Adipocyte (in vitro differentiated cells): Measurements from ENCODE around the gene UBAP1.

ENCODE experiments used
- DNase-seq: peaks from one replicate; pipeline ENCODE4 v3.0.0-alpha.2; 2015; ENCODE audit warnings: low read depth
- H3K27me3 ChIP-seq: replicated peaks from 2 replicates; pipeline ENCODE4 v1.7.0; 2013; ENCODE audit warnings: mild to moderate bottlenecking, low read length, moderate library complexity; ENCODE audit not compliant: control insufficient read depth, insufficient read depth
- H3K36me3 ChIP-seq: 2 replicates; pipeline ENCODE4 v1.7.0; 2013; ENCODE audit warnings: low read length, mild to moderate bottlenecking, moderate library complexity; ENCODE audit not compliant: control insufficient read depth, insufficient read depth, severe bottlenecking
- H3K4me1 ChIP-seq: 2 replicates; pipeline ENCODE4 v1.7.0; 2013; ENCODE audit warnings: mild to moderate bottlenecking, low read length, moderate library complexity; ENCODE audit not compliant: control insufficient read depth, insufficient read depth
- H3K4me3 ChIP-seq: 2 replicates; pipeline ENCODE4 v1.7.0; 2013; ENCODE audit warnings: mild to moderate bottlenecking, low read length, moderate library complexity
- H3K9ac ChIP-seq: 2 replicates; pipeline ENCODE4 v1.7.0; 2013; ENCODE audit warnings: mild to moderate bottlenecking, low read length, moderate library complexity
- H3K9me3 ChIP-seq: 2 replicates; pipeline ENCODE4 v1.7.0; 2013; ENCODE audit warnings: mild to moderate bottlenecking, low read length, moderate library complexity; ENCODE audit not compliant: control insufficient read depth

Gene UBAP1

GRCh38 chr9:34252670-34253459 lies 74.0 kb downstream of the UBAP1 start:
- Histone ChIP-seq H3K36me3 (peaks cover 43% of the 10 kb centered on the region), H3K27me3 (no peaks in the 10 kb centered on the region)
- DNase-seq = peak; percentile 83

GRCh38 chr9:34253460-34253837 lies 74.6 kb downstream of the UBAP1 start:
- Histone ChIP-seq H3K4me1 (peaks cover 63% of the 10 kb centered on the region), H3K9ac (peak overlapping the region; percentile 72), H3K27me3 (no peaks in the 10 kb centered on the region), H3K36me3 (peaks cover 37% of the 10 kb centered on the region), H3K9me3 (no peaks in the 10 kb centered on the region), H3K4me3 (no peak overlapping the region)
- peak; percentile 39 for DNase-seq

More at GRCh38 chr9:34252670-34253459, 74.0 kb downstream of the UBAP1 start:
- H3K4me1 ChIP-seq = peaks cover 65% of the 10 kb centered on the region
- peak overlapping the region; percentile 72 for H3K9ac ChIP-seq
- no peaks in the 10 kb centered on the region for H3K9me3 ChIP-seq
- peak overlapping the region; percentile 14 for H3K4me3 ChIP-seq

- Histone ChIP-seq H3K36me3 (peaks cover 28% of the 10 kb centered on the region), H3K4me1 (peaks cover 54% of the 10 kb centered on the region), H3K4me3 (no peak overlapping the region), H3K9ac (peak overlapping the region; percentile 72), H3K9me3 (no peaks in the 10 kb centered on the region), H3K27me3 (no peaks in the 10 kb centered on the region)
- peak; percentile 82 for DNase-seq
These were observed 75.5 kb downstream of the UBAP1 start for GRCh38 chr9:34254141-34254913.

GRCh38 chr9:34254966-34255825 lies 76.4 kb downstream of the UBAP1 start:
- peaks cover 19% of the 10 kb centered on the region for H3K36me3 ChIP-seq
- no peaks in the 10 kb centered on the region for H3K9me3 ChIP-seq
- no peak overlapping the region for H3K4me3 ChIP-seq
- peak; percentile 35 for DNase-seq
- H3K4me1 ChIP-seq = peaks cover 53% of the 10 kb centered on the region
- no peaks in the 10 kb centered on the region for H3K27me3 ChIP-seq
- peak overlapping the region; percentile 72 for H3K9ac ChIP-seq

GRCh38 chr9:34256104-34256503 lies 77.3 kb downstream of the UBAP1 start:
- no peak for DNase-seq
- H3K36me3 ChIP-seq = peaks cover 10% of the 10 kb centered on the region

GRCh38 chr9:34256987-34257585 lies 78.2 kb downstream of the UBAP1 start:
- no peak for DNase-seq
- Histone ChIP-seq H3K4me1 (peaks cover 42% of the 10 kb centered on the region), H3K36me3 (peaks cover 5% of the 10 kb centered on the region)

More at GRCh38 chr9:34256104-34256503, 77.3 kb downstream of the UBAP1 start:
- no peaks in the 10 kb centered on the region for H3K9me3 ChIP-seq
- no peak overlapping the region for H3K4me3 ChIP-seq
- H3K4me1 ChIP-seq = peaks cover 52% of the 10 kb centered on the region
- no peaks in the 10 kb centered on the region for H3K27me3 ChIP-seq
- no peak overlapping the region for H3K9ac ChIP-seq

GRCh38 chr9:34259315-34259714 lies 80.5 kb downstream of the UBAP1 start:
- Histone ChIP-seq H3K4me3 (no peak overlapping the region), H3K4me1 (peaks cover 20% of the 10 kb centered on the region), H3K9ac (no peak overlapping the region), H3K9me3 (no peaks in the 10 kb centered on the region), H3K36me3 (no peaks in the 10 kb centered on the region), H3K27me3 (no peaks in the 10 kb centered on the region)
- DNase-seq = no peak

More at GRCh38 chr9:34256987-34257585, 78.2 kb downstream of the UBAP1 start:
- no peak overlapping the region for H3K4me3 ChIP-seq
- H3K9ac ChIP-seq = no peak overlapping the region
- no peaks in the 10 kb centered on the region for H3K9me3 ChIP-seq
- no peaks in the 10 kb centered on the region for H3K27me3 ChIP-seq

GRCh38 chr9:34262971-34263370 lies 84.1 kb downstream of the UBAP1 start:
- no peak overlapping the region for H3K9ac ChIP-seq
- no peaks in the 10 kb centered on the region for H3K36me3 ChIP-seq
- H3K27me3 ChIP-seq = no peaks in the 10 kb centered on the region
- H3K4me3 ChIP-seq = no peak overlapping the region
- no peaks in the 10 kb centered on the region for H3K9me3 ChIP-seq
- H3K4me1 ChIP-seq = no peaks in the 10 kb centered on the region
- DNase-seq = no peak

GRCh38 chr9:34267660-34268059 lies 88.8 kb downstream of the UBAP1 start:
- H3K4me3 ChIP-seq = no peak overlapping the region
- H3K27me3 ChIP-seq = no peaks in the 10 kb centered on the region
- no peak overlapping the region for H3K9ac ChIP-seq
- H3K4me1 ChIP-seq = no peaks in the 10 kb centered on the region
- H3K36me3 ChIP-seq = no peaks in the 10 kb centered on the region
- no peak for DNase-seq
- no peaks in the 10 kb centered on the region for H3K9me3 ChIP-seq

GRCh38 chr9:34271265-34272006 lies 92.6 kb downstream of the UBAP1 start:
- no peaks in the 10 kb centered on the region for H3K4me1 ChIP-seq
- DNase-seq = no peak
- no peak overlapping the region for H3K4me3 ChIP-seq
- no peaks in the 10 kb centered on the region for H3K9me3 ChIP-seq
- H3K27me3 ChIP-seq = no peaks in the 10 kb centered on the region
- no peaks in the 10 kb centered on the region for H3K36me3 ChIP-seq
- no peak overlapping the region for H3K9ac ChIP-seq
